Tibial nerve (tissue), 4 donors: ENCODE measurements around the gene GRIN2C. TPM values are rescaled to one million over a fixed set of nuclear protein-coding genes. Genes with fewer than 3 reads are reported as not detected.

Experiments
- DNase-seq, 2 donors: peaks; one replicate each; pipeline ENCODE4 v3.0.0-alpha.2; 2019; ENCODE audit warnings: low spot score in 2 of 2
- H3K27ac ChIP-seq, 4 donors: fragments of 200-600 bp; sonication (generic) in 3 of 4; one replicate each; pipeline ENCODE4 v1.5.1; 2017 to 2019; ENCODE audit warnings: mild to moderate bottlenecking in 1 of 4
- H3K27me3 ChIP-seq, 2 donors: fragments of 200-600 bp; sonication (generic) in 1 of 2; one replicate each; pipeline versions ENCODE4 v1.5.1 to v1.6.0; 2017 to 2019
- H3K36me3 ChIP-seq, 3 donors: fragments of 200-600 bp; sonication (generic); one replicate each; pipeline ENCODE4 v1.5.1; 2018 to 2019
- H3K4me1 ChIP-seq, 4 donors: fragments of 200-600 bp; sonication (generic) in 3 of 4; one replicate each; pipeline ENCODE4 v1.5.1; 2017 to 2019
- H3K4me3 ChIP-seq, 4 donors: fragments of 200-600 bp; sonication (generic) in 3 of 4; one replicate each; pipeline ENCODE4 v1.5.1; 2017 to 2019; ENCODE audit warnings: mild to moderate bottlenecking in 1 of 4, moderate library complexity in 1 of 4
- H3K9me3 ChIP-seq, 4 donors: fragments of 200-600 bp; sonication (generic) in 3 of 4; one replicate each; pipeline ENCODE4 v1.5.1; 2017 to 2019
- CTCF ChIP-seq, 5 experiments: fragments of 200-600 bp in 3 of 5; fragments of 450-650 bp in 2 of 5; sonication (generic) in 3 of 5; IDR thresholded peaks; one replicate each; pipeline ENCODE4 v1.5.1; 2016 to 2019; ENCODE audit warnings: antibody characterized with exemption in 5 of 5, mild to moderate bottlenecking in 3 of 5, moderate library complexity in 2 of 5
- EP300 ChIP-seq, 2 donors: sonication (generic); formaldehyde crosslinking; IDR thresholded peaks; one replicate each; pipeline ENCODE4 v1.6.1; 2017; ENCODE audit warnings: antibody characterized with exemption in 2 of 2, mild to moderate bottlenecking in 1 of 2
- POLR2A ChIP-seq, 2 donors: fragments of 450-650 bp; IDR thresholded peaks; one replicate each; pipeline ENCODE4 v1.6.1; 2017; ENCODE audit warnings: antibody characterized with exemption in 2 of 2, mild to moderate bottlenecking in 2 of 2, moderate library complexity in 2 of 2
- WGBS, 2 donors: methylation state at CpG; one replicate each; pipeline ENCODE4 v1.1.5; 2018; 5-methylcytosine and 5-hydroxymethylcytosine counted together
- total RNA-seq, 4 donors: library from RNA; depleted of rRNA; stranded (reverse); fragments of >200 nt; gene quantifications; one replicate each; pipeline ENCODE4 v1.1.0, GENCODE V29; 2016

Gene GRIN2C
- total RNA-seq, 4 donors from 2014 or later, result 0.22 to 3.6 (median 0.50) TPM

- peaks cover 0 to 57% (median 0%) of the 10 kb centered on the region in 3 donors for H3K36me3 ChIP-seq
- H3K4me3 ChIP-seq, result no peak overlapping the region
- H3K27ac ChIP-seq, result no peak overlapping the region
- H3K27me3 ChIP-seq, result no peaks in the 10 kb centered on the region
- no peaks in the 10 kb centered on the region for H3K4me1 ChIP-seq
- 80 to 81% methylated on average over 22 of the region's 22 CpGs for WGBS, 2 donors
- no peaks in the 10 kb centered on the region for H3K9me3 ChIP-seq
- TF ChIP-seq EP300 (IDR thresholded peaks at IDR 0.05), result no peak
- TF ChIP-seq CTCF (IDR thresholded peaks at IDR 0.05), result no peak
- no peak for TF ChIP-seq POLR2A (IDR thresholded peaks at IDR 0.05)
- DNase-seq, result no peak
Observed at GRCh38 chr17:74831444-74832146, 28.1 kb downstream of the GRIN2C start.

- no peaks in the 10 kb centered on the region for H3K27me3 ChIP-seq
- no peak for DNase-seq
- no peak overlapping the region for H3K4me3 ChIP-seq
- WGBS, 2 donors, result 89 to 93% methylated on average over 18 to 19 of the region's 19 CpGs
- H3K9me3 ChIP-seq, result no peaks in the 10 kb centered on the region
- TF ChIP-seq CTCF (IDR thresholded peaks at IDR 0.05) (no peak), EP300 (IDR thresholded peaks at IDR 0.05) (no peak), POLR2A (IDR thresholded peaks at IDR 0.05) (no peak)
- H3K27ac ChIP-seq, result no peak overlapping the region
- no peaks in the 10 kb centered on the region for H3K4me1 ChIP-seq
- peaks cover 0 to 56% (median 0%) of the 10 kb centered on the region in 3 donors for H3K36me3 ChIP-seq
Observed at GRCh38 chr17:74830861-74831260, 28.8 kb downstream of the GRIN2C start.

- Histone ChIP-seq H3K4me3 (no peak overlapping the region), H3K27ac (no peak overlapping the region), H3K36me3 (peaks cover 0 to 54% (median 0%) of the 10 kb centered on the region in 3 donors), H3K27me3 (no peaks in the 10 kb centered on the region), H3K4me1 (peaks cover 0 to 19% (median 9%) of the 10 kb centered on the region in 4 donors), H3K9me3 (no peaks in the 10 kb centered on the region)
- TF ChIP-seq CTCF (IDR thresholded peaks at IDR 0.05) (no peak), EP300 (IDR thresholded peaks at IDR 0.05) (no peak), POLR2A (IDR thresholded peaks at IDR 0.05) (no peak)
- 94 to 97% methylated on average over 5 to 6 of the region's 11 CpGs for WGBS, 2 donors
- DNase-seq, result no peak
Observed at GRCh38 chr17:74827800-74828199, 31.9 kb downstream of the GRIN2C start.

GRCh38 chr17:74825952-74826719 lies 33.5 kb downstream of the GRIN2C start:
- H3K36me3 ChIP-seq, result peaks cover 0 to 49% (median 0%) of the 10 kb centered on the region in 3 donors
- no peak overlapping the region for H3K4me3 ChIP-seq
- DNase-seq, result no peak
- no peaks in the 10 kb centered on the region for H3K9me3 ChIP-seq
- peaks cover 0 to 36% (median 20%) of the 10 kb centered on the region in 4 donors for H3K4me1 ChIP-seq
- 80 to 85% methylated on average over 9 of the region's 9 CpGs for WGBS, 2 donors
- peak overlapping the region in 1 of 4 donors; percentile 36 for H3K27ac ChIP-seq
- no peaks in the 10 kb centered on the region for H3K27me3 ChIP-seq
- TF ChIP-seq POLR2A (IDR thresholded peaks at IDR 0.05), result no peak

GRCh38 chr17:74824961-74825627 lies 34.6 kb downstream of the GRIN2C start:
- Histone ChIP-seq H3K36me3 (peaks cover 0 to 49% (median 0%) of the 10 kb centered on the region in 3 donors), H3K27me3 (no peaks in the 10 kb centered on the region), H3K27ac (peak overlapping the region in 2 of 4 donors; percentile 90 to 96), H3K4me3 (no peak overlapping the region), H3K4me1 (peaks cover 0 to 46% (median 20%) of the 10 kb centered on the region in 4 donors), H3K9me3 (no peaks in the 10 kb centered on the region)
- TF ChIP-seq POLR2A (IDR thresholded peaks at IDR 0.05), result no peak
- no peak for TF ChIP-seq EP300 (IDR thresholded peaks at IDR 0.05)
- no peak for TF ChIP-seq CTCF (IDR thresholded peaks at IDR 0.05)
- WGBS, 2 donors, result 74 to 80% methylated on average over 11 of the region's 11 CpGs
- no peak for DNase-seq
